GM10847 (cell line): ENCODE data around the gene TBC1D16.

Source experiments
- POLR2A ChIP-seq: IDR thresholded peaks from 2 replicates; pipeline ENCODE4 v1.6.1; 2011; ENCODE audit not compliant: insufficient read length; ENCODE audit errors: extremely low read depth

Gene TBC1D16

DNA sequence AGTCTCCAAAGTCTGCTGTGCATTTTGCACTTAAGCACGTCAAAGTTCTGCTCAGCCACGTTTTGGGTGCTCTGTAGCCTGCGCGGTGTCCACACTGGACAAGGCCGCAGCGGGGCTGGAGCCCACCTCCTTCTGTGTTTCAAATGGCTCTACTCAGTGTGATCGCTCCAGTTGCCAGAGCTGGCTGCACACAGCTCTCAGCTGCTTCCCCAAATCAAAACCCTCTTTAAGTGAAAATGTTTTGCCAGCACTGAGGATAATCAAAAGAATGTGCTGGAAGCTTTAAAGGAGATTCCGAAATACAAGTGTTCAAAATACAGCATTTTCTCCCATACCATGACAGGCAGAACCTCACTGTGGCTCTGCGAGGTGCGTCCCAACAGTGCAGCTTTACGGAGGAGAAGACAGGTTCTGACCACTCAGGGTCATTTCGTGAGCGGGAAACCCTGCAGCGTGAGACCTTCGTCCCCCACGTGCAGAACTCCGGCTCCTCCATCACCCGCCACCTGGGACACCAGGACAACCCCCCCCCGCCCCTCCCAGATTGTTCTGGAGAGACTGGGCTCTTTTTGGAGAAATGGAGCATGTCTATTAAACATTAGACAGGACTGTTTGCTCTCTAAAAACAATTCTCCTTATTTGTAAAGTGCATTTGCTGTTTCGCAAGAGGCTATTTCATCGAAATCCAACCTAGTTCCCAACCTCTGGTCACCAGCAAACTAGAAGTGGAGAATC is 16.6 kb downstream of the TBC1D16 start:
- no peak for TF ChIP-seq POLR2A

DNA sequence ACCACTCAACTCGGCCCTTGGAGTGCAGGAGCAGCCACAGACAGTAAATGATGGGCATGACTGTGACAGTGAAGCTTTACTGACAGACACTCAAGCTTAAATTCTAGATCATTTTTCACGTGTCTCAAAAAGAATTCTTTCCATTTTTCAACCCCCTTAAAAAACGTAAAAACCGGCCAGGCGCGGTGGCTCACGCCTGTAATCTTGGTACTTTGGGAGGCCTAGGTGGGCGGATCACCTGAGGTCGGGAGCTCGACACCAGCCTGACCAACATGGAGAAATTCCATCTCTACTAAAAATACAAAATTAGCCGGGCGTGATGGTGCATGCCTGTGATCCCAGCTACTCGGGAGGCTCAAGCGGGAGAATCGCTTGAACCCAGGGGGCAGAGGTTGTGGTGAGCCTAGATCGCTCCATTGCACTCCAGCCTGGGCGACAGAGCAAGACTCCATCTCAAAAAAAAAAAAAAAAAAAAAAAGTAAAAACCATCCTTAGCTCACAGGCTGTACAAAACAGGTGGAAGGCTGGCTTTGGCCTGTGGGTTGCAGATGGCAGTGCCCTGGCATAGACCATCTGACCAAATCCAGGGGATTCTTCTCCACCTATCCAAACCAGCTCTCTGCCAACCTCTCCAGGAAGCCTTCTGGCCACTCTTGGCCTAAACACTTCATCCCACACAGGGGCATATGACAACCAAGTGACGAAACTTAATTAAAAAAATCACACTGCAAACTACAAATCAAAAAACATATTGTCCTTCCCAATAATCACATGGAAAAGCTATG is 18.3 kb downstream of the TBC1D16 start:
- TF ChIP-seq POLR2A: no peak

DNA sequence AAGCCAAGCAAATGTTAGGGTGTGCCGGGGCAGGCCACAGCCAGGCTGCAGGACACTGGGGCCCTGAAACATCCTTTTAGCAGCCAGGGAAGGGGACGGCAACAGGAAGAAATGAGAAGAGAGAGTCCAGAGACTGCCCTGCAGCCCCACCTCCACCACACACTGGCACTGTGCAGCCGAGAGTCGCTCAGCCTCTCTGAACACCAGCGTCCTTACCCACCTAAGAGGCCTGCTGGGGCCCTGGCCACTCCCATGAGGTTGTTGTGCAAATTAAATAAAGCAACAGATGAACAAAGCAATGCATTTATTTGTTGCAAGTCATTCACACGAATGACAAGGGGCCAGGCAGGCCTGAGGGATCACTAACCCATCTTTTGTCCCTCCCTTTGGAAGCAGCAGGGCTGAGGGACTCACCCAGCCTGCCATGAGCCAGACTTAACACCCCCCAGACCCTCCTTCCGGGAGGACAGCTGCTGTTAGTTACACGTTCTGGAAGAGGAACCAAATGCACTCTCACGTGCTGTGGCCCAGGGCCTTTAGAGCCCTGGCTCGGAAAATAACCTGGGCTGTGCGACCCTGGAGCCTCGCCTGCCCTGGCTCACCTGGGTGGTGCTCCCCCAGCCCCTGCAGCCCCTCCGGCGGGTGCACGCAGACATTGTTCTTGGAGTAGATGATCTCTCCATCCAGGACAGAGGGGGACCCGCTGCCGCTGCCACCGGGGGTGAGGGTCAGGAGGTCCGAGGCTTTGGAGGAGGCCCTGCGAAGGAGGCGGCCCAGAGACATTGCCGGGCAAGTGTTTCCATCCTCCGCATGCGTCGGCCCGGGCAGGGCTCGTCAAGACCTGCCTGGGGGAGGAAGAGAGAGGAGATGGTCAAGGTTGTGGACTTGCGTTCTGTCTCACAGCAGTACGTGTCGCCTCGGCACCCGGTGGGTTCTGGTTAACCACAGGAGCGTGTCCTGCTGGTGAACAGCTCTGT is 22.6 kb downstream of the TBC1D16 start:
- TF ChIP-seq POLR2A: no peak

DNA sequence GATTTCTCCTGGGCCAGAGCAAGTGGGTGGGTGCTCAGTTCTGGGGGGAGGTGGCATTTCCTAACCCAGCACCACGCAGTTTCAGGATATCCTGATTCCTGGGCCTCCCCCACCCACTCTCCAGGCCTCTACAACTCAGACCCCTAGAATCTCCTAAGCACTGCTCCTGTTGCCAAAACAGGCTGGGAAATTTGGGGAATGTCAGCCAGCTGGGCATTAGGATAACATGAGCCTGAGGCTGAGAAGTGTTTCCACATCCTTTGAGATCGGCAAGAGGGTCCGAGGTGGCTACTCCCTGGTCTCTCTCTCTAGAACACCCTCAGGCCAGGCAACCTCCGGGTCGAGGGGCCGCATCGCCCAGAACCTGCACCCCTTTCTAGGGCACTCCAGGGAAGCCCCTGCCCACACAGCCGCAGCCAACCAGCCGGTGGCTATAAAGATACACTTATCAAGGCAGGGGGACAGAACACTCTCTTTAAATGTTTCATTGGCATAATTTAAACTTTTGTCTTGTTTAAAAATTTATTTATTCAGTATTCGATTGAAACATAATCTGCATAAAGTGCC is 23.6 kb downstream of the TBC1D16 start:
- no peak for TF ChIP-seq POLR2A

GRCh38 chr17:80010283-80010858 is 25.3 kb downstream of the TBC1D16 start:
- TF ChIP-seq POLR2A: no peak

DNA sequence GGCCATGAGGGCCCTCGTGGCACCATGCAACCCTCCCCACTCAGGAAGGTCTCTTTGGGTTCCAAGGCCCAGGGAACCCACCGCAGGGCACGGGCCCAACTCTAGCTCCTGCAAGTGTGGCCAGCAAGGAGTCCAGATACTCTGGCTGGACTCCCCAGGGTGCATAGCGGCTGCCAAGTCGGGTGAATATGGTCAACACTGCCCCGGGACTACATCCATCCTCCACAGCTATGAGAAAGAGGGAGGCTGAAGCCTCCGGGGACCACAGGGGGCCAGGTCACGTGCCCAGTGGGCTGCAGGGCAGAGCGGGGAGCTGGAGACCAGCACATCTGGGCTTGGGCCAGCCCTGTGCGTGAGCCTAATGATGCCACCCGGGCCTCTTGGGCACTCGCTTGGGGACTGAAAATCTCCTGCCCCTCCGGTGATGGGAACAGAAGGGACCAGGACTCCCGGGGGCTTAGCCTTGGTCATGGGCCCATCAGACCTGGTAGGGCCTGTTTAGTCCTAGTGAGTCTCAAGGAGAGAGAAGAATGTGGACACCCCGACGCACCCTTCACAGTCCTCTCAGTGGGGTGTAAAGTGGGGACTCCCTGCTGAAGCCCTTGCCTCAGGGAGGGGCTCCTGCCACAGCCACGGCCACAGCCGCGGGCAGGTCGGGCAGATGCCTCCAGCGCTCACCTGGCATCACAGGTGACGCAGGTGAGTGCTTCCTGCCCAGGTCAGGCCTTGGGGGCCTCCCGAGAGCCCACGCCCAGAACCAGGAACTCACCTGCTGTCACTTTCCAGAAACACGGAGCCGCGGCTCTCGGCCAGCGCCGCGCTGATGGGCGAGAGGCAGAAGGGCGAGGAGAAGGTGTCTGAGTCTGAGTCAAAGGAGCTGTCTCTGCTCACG is 26.0 kb downstream of the TBC1D16 start:
- TF ChIP-seq POLR2A: no peak

DNA sequence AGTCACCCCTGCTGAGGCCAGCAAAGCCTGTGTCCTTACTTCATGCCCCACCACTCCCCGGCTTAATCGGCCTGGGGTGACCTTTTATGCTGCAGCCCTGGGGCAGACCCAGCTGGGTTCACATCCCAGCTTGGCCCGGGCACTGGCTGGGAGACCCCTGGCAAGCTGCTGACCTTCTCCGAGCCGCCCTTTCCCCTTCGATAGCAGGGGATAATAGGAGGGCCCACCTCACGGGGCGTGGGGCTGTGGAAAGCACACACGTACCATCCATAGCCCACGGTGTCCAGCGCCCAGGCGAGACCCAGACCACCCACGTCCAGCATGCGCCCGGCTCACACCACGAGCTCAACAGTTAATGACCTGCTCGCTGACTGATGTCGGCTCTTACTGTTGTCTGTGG is 26.8 kb downstream of the TBC1D16 start:
- TF ChIP-seq POLR2A: no peak

- TF ChIP-seq POLR2A: no peak
Measured at GRCh38 chr17:80008383-80008840, 27.3 kb downstream of the TBC1D16 start.

- no peak for TF ChIP-seq POLR2A
Measured at GRCh38 chr17:80007939-80008338, 27.7 kb downstream of the TBC1D16 start.

GRCh38 chr17:80006811-80007752 is 28.6 kb downstream of the TBC1D16 start:
- no peak for TF ChIP-seq POLR2A

DNA sequence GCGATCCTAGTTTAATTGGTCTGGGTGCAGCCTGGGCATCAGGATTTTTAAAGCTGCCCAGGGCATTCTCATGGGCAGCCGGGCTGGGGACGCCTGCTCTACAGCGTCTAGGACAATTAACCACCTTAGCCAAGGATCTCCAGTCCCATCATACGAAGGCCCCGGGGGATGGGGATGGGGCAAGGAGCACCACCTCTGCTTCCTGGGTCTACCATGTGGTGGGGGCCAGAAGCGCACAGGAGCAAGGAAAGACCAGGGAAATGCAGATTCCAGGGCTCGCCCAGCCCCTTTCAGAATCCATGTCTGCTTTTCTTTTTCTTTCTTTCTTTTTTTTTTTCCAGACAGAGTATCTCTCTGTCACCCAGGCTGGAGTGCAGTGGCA is 29.3 kb downstream of the TBC1D16 start:
- no peak for TF ChIP-seq POLR2A
